Trophoblast cell (in vitro differentiated cells and primary cell): ENCODE measurements around the gene UBR1.
"Not testable (repeated sequence)": the region's sequence is repeated elsewhere in the genome, so short reads cannot be mapped to it uniquely, and the experiment has no call there.

Experiments
- DNase-seq, 2 donors: peaks; one replicate each; pipeline ENCODE4 v3.0.0-alpha.2; 2016
- H2AFZ ChIP-seq: 2 replicates; pipeline ENCODE4 v1.6.1; 2013; ENCODE audit warnings: low read length, moderate library complexity, mild to moderate bottlenecking; ENCODE audit not compliant: insufficient read depth, poor library complexity
- H2AK5ac ChIP-seq: 2 replicates; pipeline ENCODE4 v1.6.1; 2013; ENCODE audit warnings: mild to moderate bottlenecking, low read length
- H2BK120ac ChIP-seq: 2 replicates; pipeline ENCODE4 v1.6.1; 2013; ENCODE audit warnings: low read length, mild to moderate bottlenecking, moderate library complexity; ENCODE audit not compliant: insufficient read depth, poor library complexity
- H2BK12ac ChIP-seq: 2 replicates; pipeline ENCODE4 v1.6.1; 2013; ENCODE audit warnings: mild to moderate bottlenecking, low read length, moderate library complexity
- H2BK5ac ChIP-seq: 2 replicates; pipeline ENCODE4 v1.6.1; 2013; ENCODE audit warnings: low read length, low read depth, moderate library complexity, mild to moderate bottlenecking; ENCODE audit not compliant: poor library complexity
- H3K14ac ChIP-seq: 2 replicates; pipeline ENCODE4 v1.6.1; 2013; ENCODE audit warnings: mild to moderate bottlenecking, low read length
- H3K18ac ChIP-seq: 2 replicates; pipeline ENCODE4 v1.6.1; 2013; ENCODE audit warnings: mild to moderate bottlenecking, low read length
- H3K23ac ChIP-seq: 2 replicates; pipeline ENCODE4 v1.6.1; 2013; ENCODE audit warnings: low read length
- H3K27ac ChIP-seq: 2 replicates; pipeline ENCODE4 v1.5.1; 2013; ENCODE audit warnings: low read depth, mild to moderate bottlenecking, inconsistent platforms, low read length, moderate library complexity
- H3K27me3 ChIP-seq: 2 replicates; pipeline ENCODE4 v1.6.1; 2013; ENCODE audit warnings: inconsistent platforms, mild to moderate bottlenecking, low read length, moderate library complexity; ENCODE audit not compliant: insufficient read depth
- H3K36me3 ChIP-seq, 2 experiments: 1 replicate in 1 of 2; 2 replicates in 1 of 2; pipeline ENCODE4 v1.6.1; 2013; ENCODE audit warnings: low read length in 2 of 2, mild to moderate bottlenecking in 2 of 2, moderate library complexity in 1 of 2; ENCODE audit not compliant: insufficient read depth in 2 of 2, control insufficient read depth in 1 of 2
- H3K4ac ChIP-seq: 2 replicates; pipeline ENCODE4 v1.6.1; 2013; ENCODE audit warnings: low read depth, mild to moderate bottlenecking, low read length, moderate library complexity
- H3K4me1 ChIP-seq, 2 experiments: 1 replicate in 1 of 2; 2 replicates in 1 of 2; pipeline ENCODE4 v1.6.1; 2013; ENCODE audit warnings: low read length in 2 of 2, mild to moderate bottlenecking in 2 of 2, moderate library complexity in 1 of 2; ENCODE audit not compliant: insufficient read depth in 2 of 2, control insufficient read depth in 1 of 2
- H3K4me2 ChIP-seq: 2 replicates; pipeline ENCODE4 v1.6.1; 2013; ENCODE audit warnings: inconsistent platforms, mild to moderate bottlenecking, low read length, moderate library complexity
- H3K4me3 ChIP-seq: 2 replicates; pipeline ENCODE4 v1.5.1; 2013; ENCODE audit warnings: mild to moderate bottlenecking, low read depth, low read length, inconsistent platforms
- H3K79me1 ChIP-seq: one replicate; pipeline ENCODE4 v1.6.1; 2013; ENCODE audit warnings: low read length
- H3K79me2 ChIP-seq: 2 replicates; pipeline ENCODE4 v1.6.1; 2013; ENCODE audit warnings: low read length, mild to moderate bottlenecking; ENCODE audit not compliant: control insufficient read depth, insufficient read depth, poor library complexity
- H3K9ac ChIP-seq: 2 replicates; pipeline ENCODE4 v1.6.1; 2013; ENCODE audit warnings: mild to moderate bottlenecking, low read length
- H3K9me3 ChIP-seq: 2 replicates; pipeline ENCODE4 v1.6.1; 2013; ENCODE audit warnings: low read depth, mild to moderate bottlenecking, control low read depth, inconsistent platforms, low read length; ENCODE audit not compliant: insufficient read depth
- H4K12ac ChIP-seq: 2 replicates; pipeline ENCODE4 v1.6.1; 2013; ENCODE audit warnings: low read depth, mild to moderate bottlenecking, low read length, moderate library complexity
- H4K8ac ChIP-seq: 2 replicates; pipeline ENCODE4 v1.6.1; 2013; ENCODE audit warnings: low read depth, mild to moderate bottlenecking, low read length, moderate library complexity
- H4K91ac ChIP-seq: one replicate; pipeline ENCODE4 v1.6.1; 2013; ENCODE audit warnings: low read depth, mild to moderate bottlenecking, low read length, moderate library complexity
- WGBS: extraction: QIAGEN DNeasy Blood & Tissue Kit; methylation state at CpG from one replicate; pipeline ENCODE4 v1.1.7; 2013; ENCODE audit warnings: missing lambda C conversion rate; ENCODE audit not compliant: insufficient read length, insufficient coverage; ENCODE audit errors: extremely low coverage; 5-methylcytosine and 5-hydroxymethylcytosine counted together

The UBR1 gene

DNA sequence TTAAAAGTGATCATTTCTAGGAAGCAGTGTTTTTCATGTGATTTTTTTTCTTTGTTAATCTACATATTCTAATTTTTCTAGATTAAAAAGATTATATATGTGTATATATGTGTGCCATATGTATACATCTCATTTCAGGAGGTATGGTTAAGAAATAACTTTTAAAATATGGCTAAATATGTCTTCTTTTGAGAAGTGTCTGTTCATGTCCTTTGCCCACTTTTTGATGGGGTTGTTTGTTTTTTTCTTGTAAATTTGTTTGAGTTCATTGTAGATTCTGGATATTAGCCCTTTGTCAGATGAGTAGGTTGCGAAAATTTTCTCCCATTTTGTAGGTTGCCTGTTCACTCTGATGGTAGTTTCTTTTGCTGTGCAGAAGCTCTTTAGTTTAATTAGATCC lies 70.6 kb downstream of the UBR1 start:
- not testable (repeated sequence) for H2AFZ ChIP-seq, H3K27me3 ChIP-seq, H4K8ac ChIP-seq, H3K9ac ChIP-seq, H3K27ac ChIP-seq, H3K4me1 ChIP-seq, H4K12ac ChIP-seq, H3K9me3 ChIP-seq, H3K18ac ChIP-seq, H3K4me3 ChIP-seq, H2AK5ac ChIP-seq, H3K14ac ChIP-seq, H2BK120ac ChIP-seq, H2BK12ac ChIP-seq, H3K4me2 ChIP-seq, H3K23ac ChIP-seq, H2BK5ac ChIP-seq, H3K79me2 ChIP-seq, H4K91ac ChIP-seq, DNase-seq, H3K79me1 ChIP-seq, H3K4ac ChIP-seq
- no CpG with 5 or more reads among the region's 1 CpG for WGBS
- peaks cover 12 to 14% of the 10 kb centered on the region in 2 experiments for H3K36me3 ChIP-seq

DNA sequence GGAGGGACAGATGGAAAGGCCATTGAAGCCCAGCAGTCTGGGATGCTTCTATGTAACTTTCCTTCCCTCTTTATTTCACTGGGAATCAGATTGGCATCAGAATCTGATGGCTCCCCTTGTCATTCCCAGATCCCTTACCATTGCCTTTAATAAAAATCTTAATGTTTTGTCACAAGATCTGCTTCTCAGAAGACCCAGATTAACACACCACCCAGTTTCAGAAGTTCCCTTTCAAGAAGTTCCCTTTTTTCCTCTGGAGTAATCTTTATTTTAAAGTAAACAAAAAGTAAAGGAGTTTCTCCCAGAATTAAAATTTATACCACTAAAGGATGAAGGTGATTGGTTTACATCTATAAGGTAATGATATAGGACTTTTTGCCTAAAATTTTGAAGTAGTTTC lies 76.4 kb downstream of the UBR1 start:
- Histone ChIP-seq H3K14ac (no peak overlapping the region), H3K4me1 (no peaks in the 10 kb centered on the region), H4K12ac (no peak overlapping the region), H3K18ac (no peak overlapping the region), H2BK12ac (no peak overlapping the region), H3K4ac (no peak overlapping the region), H2AK5ac (no peak overlapping the region), H3K9me3 (no peaks in the 10 kb centered on the region), H3K79me1 (no peaks in the 10 kb centered on the region), H3K9ac (no peak overlapping the region), H3K27ac (no peak overlapping the region), H2AFZ (no peak overlapping the region), H4K91ac (no peak overlapping the region), H3K4me2 (no peak overlapping the region), H4K8ac (no peak overlapping the region), H3K36me3 (peaks cover 15 to 16% of the 10 kb centered on the region in 2 experiments), H3K79me2 (no peaks in the 10 kb centered on the region), H2BK120ac (no peak overlapping the region), H3K23ac (no peak overlapping the region), H3K4me3 (no peak overlapping the region), H2BK5ac (no peak overlapping the region), H3K27me3 (no peaks in the 10 kb centered on the region)
- DNase-seq, result no peak

DNA sequence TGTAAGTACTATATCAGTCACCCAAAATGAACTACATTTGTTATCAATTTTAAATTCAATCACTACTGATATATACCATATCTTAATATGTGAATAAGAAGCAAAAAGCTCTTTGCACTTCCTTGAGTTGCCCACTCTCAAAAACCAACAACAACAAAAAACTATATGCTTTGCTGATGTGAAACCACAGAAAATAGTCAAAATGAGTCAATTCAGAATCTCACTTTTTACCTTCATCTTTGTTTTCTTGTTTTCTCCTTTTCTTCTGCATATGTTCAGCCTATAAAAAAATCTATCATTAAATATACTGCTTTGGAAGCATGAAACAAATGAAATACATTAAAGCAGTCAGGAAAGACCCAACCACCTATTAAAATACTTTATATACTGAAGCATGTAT lies 80.7 kb downstream of the UBR1 start:
- Histone ChIP-seq H3K9me3 (no peaks in the 10 kb centered on the region), H2BK120ac (no peak overlapping the region), H3K27me3 (no peaks in the 10 kb centered on the region), H2AK5ac (no peak overlapping the region), H3K4me2 (no peak overlapping the region), H2BK5ac (no peak overlapping the region), H3K27ac (no peak overlapping the region), H3K79me1 (no peaks in the 10 kb centered on the region), H4K8ac (no peak overlapping the region), H3K79me2 (no peaks in the 10 kb centered on the region), H2BK12ac (no peak overlapping the region), H3K4me1 (no peaks in the 10 kb centered on the region), H3K14ac (no peak overlapping the region), H3K4ac (no peak overlapping the region), H3K23ac (no peak overlapping the region), H3K4me3 (no peak overlapping the region), H3K18ac (no peak overlapping the region), H4K91ac (no peak overlapping the region), H3K36me3 (peaks cover 13% of the 10 kb centered on the region in 2 experiments), H3K9ac (no peak overlapping the region), H4K12ac (no peak overlapping the region), H2AFZ (no peak overlapping the region)
- no peak for DNase-seq

DNA sequence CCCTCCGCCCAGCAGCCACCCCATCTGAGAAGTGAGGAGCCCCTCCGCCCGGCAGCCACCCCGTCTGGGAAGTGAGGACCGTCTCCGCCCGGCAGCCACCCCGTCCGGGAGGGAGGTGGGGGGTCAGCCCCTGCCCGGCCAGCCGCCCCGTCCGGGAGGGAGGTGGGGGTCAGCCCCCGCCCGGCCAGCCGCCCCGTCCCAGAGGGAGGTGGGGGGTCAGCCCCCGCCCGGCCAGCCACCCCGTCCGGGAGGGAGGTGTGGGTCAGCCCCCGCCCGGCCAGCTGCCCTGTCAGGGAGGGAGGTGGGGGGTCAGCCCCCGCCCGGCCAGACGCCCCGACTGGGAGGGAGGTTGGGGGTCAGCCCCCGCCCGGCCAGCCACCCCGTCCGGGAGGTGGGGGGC lies 91.2 kb downstream of the UBR1 start:
- H4K91ac ChIP-seq, DNase-seq, H3K27ac ChIP-seq, H3K79me1 ChIP-seq, H2AFZ ChIP-seq, H3K14ac ChIP-seq, H3K18ac ChIP-seq, H3K4ac ChIP-seq, H2AK5ac ChIP-seq, H3K4me2 ChIP-seq, H3K79me2 ChIP-seq, H3K23ac ChIP-seq, H4K8ac ChIP-seq, H3K27me3 ChIP-seq, H4K12ac ChIP-seq, H3K4me3 ChIP-seq, H2BK5ac ChIP-seq, H3K9me3 ChIP-seq, H2BK12ac ChIP-seq, H3K9ac ChIP-seq, H3K4me1 ChIP-seq, H2BK120ac ChIP-seq: not testable (repeated sequence)
- peaks cover 17 to 21% of the 10 kb centered on the region in 2 experiments for H3K36me3 ChIP-seq
- no CpG with 5 or more reads among the region's 31 CpGs for WGBS

DNA sequence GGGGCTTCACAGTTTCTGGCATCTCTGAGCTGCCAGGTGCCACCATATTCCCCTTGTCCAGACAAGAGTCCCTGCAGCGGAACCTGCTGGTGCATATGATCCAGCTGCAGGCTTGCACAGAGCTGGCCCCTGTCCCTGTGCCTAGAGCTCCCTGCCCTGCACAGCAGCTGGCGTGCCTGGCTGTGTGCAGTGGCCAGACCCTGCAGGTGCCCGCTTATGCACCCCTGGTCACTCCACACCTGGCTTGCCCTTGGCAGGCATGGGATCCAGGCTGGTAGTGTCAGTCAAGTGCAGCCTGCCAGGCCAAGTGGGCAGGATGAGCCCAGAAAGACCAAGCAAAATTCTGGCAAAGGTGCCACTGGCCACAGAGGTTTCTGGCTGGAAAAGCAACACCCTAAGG lies 96.6 kb downstream of the UBR1 start:
- Histone ChIP-seq H3K4me3 (no peak overlapping the region), H3K36me3 (peaks cover 30 to 34% of the 10 kb centered on the region in 2 experiments), H3K27me3 (no peaks in the 10 kb centered on the region), H3K9me3 (no peaks in the 10 kb centered on the region), H2BK12ac (no peak overlapping the region), H3K4me2 (no peak overlapping the region), H2AK5ac (no peak overlapping the region), H3K4me1 (no peaks in the 10 kb centered on the region), H2BK5ac (no peak overlapping the region), H4K8ac (no peak overlapping the region), H4K91ac (no peak overlapping the region), H3K4ac (no peak overlapping the region), H3K14ac (no peak overlapping the region), H3K79me1 (no peaks in the 10 kb centered on the region), H3K79me2 (no peaks in the 10 kb centered on the region), H3K18ac (no peak overlapping the region), H3K23ac (no peak overlapping the region), H4K12ac (no peak overlapping the region), H3K9ac (no peak overlapping the region), H3K27ac (no peak overlapping the region), H2AFZ (no peak overlapping the region), H2BK120ac (no peak overlapping the region)
- DNase-seq, result no peak
- no CpG with 5 or more reads among the region's 3 CpGs for WGBS
